GM21423 (cell line): ENCODE data around the gene ST6GAL1.

Source experiments
- ATAC-seq: cut with Tn5 transposase; IDR thresholded peaks from one replicate; pipeline ENCODE4 v1.9.1; 2021; ENCODE audit warnings: mild to moderate bottlenecking, moderate library complexity; ENCODE audit not compliant: unreplicated experiment

The ST6GAL1 gene

DNA sequence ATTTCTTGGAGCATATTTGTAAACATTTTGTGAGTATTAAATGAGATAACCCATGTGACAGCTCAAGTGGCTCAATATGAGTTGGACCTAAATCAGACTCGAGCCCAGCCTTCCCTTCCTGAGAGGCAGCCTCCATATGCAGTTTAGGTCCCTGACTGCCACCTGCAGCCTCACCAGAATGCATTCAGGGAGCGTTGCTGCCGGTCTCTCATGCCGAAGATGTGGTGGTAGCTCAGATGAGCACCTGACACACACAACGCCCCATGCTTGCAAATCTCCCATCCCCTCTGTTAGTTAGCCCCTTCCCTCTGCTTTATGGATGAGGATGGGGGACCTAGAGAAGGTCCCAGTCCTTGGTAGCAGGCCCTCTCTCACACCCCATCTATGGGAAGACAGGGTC lies 9.2 kb downstream of the ST6GAL1 start:
- no peak for ATAC-seq

- no peak for ATAC-seq
These were observed 10.6 kb downstream of the ST6GAL1 start for GRCh38 chr3:186940967-186941366.

DNA sequence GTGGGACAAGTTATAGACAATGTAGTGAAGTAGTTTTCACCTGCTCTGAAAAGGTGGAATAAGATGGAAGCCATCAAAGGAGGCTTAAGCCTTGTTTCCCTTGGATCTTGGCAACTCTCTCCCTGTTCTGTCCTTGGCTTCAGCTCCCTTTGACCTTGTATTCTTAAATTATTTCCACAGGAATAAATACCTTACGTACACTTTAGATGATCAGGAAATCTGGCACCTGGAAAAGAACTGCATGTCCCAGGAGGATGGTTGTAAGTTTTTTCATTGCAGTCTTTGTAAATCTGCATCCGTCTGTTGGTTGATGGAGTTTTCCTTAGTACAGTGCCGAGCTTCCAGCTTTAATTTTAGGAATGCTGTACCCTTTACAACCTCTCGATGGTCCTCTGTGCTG lies 11.8 kb downstream of the ST6GAL1 start:
- ATAC-seq, result no peak

DNA sequence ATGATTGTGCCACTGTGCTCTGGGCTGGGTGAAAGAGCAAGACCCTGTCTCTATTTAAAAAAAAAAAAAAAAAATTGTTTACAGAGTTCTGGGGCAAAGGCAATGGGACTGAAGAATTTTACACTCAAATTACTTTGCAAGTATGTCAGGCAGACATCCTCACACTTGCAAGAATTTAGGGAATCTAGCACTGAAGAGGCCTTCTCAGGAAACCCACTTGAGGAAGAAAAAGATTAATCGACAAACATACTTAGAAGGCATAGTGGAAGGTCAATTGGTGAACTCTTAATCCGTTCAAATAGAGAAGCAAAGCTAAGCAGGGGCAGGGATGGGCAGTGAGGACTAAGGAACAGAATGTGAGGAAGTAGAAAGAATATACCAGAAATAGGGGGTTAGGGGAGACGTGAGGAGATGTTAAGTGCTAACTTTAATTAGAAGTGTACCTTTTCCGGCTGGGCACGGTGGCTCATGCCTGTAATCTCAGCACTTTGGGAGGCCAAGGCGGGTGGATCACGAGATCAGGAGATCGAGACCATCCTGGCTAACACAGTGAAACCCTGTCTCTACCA lies 15.0 kb downstream of the ST6GAL1 start:
- ATAC-seq, result no peak

DNA sequence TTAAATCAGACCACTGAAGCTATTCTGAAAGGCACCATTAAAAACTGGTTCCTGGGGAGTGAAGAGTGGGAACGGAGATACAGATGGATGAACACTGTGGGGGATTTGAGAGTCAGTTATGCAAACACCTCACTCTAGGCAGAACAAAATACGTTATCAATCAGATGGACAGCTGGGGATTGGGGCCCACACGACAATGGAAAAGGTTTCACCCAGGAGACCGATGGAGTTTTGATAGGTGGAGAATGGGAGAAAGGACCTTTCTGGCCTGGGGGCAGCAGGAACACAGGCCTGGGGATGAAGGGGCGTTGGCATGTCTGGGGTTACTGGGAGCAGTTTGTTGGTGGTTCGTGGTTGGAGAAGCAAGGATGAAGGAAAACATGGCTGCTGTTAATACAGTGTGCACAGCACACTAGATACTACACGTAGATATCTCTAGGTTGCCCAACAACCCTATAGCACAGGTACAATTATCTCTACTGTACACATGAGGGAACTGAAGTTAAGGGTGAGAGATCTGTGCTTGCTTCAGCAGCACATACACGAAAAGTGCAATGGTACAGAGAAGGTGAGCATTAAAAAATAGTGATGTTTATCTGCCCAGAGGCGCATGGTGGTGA lies 16.5 kb downstream of the ST6GAL1 start:
- ATAC-seq, result no peak

GRCh38 chr3:186949281-186949982 lies 19.1 kb downstream of the ST6GAL1 start:
- no peak for ATAC-seq

- no peak for ATAC-seq
These were observed 20.2 kb downstream of the ST6GAL1 start for GRCh38 chr3:186950402-186951093.

- no peak for ATAC-seq
These were observed 21.6 kb downstream of the ST6GAL1 start for GRCh38 chr3:186951640-186952552.

- ATAC-seq, result peak; percentile 51
These were observed 22.7 kb downstream of the ST6GAL1 start for GRCh38 chr3:186953011-186953487.

- peak; percentile 41 for ATAC-seq
These were observed 23.8 kb downstream of the ST6GAL1 start for GRCh38 chr3:186953992-186954699.

- no peak for ATAC-seq
These were observed 25.8 kb downstream of the ST6GAL1 start for GRCh38 chr3:186955898-186956696.

- ATAC-seq, result no peak
These were observed 28.8 kb downstream of the ST6GAL1 start for GRCh38 chr3:186959029-186959624.

- no peak for ATAC-seq
These were observed 30.0 kb downstream of the ST6GAL1 start for GRCh38 chr3:186960347-186960746.

- ATAC-seq, result no peak
These were observed 32.1 kb downstream of the ST6GAL1 start for GRCh38 chr3:186962445-186962844.

- ATAC-seq, result no peak
These were observed 33.3 kb downstream of the ST6GAL1 start for GRCh38 chr3:186963636-186964035.

DNA sequence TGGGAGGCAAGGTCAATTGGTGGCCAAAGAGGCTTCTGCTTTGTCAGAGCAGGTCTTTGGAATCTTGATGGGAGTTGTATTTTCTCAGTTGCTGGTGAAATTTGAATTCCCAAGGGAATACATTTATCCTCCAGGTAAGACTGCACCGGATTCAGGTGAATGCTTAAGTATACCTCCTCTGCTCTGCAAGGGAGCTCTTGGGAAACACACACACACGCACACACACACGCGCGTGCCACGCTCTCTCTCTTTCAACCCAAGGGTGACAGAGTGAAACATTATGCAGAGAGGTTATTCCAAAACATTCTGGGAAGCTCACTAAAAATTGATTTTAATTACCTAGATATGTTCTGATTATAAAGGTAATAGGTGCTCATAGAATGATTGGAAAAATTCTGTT lies 33.7 kb downstream of the ST6GAL1 start:
- no peak for ATAC-seq

- no peak for ATAC-seq
These were observed 34.3 kb downstream of the ST6GAL1 start for GRCh38 chr3:186964616-186965015.

DNA sequence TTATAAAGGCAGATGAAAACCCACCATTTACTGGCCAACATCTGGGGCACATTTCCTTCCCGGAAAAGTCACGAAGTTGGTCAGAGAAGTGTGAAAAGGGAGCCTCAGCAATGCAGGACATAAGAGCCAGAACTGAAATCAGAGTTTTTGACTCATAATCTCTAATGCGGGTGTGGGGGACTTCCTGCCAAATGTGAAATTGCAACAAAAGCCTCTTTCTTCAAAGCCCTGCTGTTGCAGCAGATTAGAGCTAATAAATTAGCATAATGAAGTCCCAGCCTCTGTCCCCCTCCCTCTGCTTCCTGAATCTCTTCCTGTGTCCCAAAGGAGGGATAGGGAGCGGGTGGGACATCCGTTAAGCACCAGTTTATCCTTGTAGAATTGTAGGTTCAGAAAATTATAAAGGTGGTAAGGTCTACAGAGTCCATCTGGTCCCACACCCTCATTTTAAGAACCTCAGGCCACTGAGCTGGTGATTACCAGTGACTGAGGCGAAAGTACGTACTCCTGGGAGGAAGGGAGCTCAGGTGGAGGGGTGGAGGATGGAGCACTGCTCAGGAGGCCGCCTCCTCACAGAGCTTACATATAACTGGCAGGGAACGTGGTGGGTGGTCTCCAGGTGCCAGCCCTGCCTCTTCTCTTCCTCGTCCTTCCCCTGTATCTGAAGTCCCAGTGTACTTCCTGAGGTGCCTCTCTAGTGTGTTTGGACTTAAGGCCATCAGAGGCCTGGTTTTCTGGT lies 35.0 kb downstream of the ST6GAL1 start:
- ATAC-seq, result no peak
